Mucosa of rectum (tissue), 2 donors: ENCODE measurements around the gene PDE4B.
"Not testable (repeated sequence)": the region's sequence is repeated elsewhere in the genome, so short reads cannot be mapped to it uniquely, and the experiment has no call there.

Experiments
- H3K27ac ChIP-seq, 2 donors: one replicate each; pipeline ENCODE4 v1.7.0; 2013; ENCODE audit warnings: inconsistent platforms in 2 of 2, low read depth in 2 of 2, low read length in 2 of 2
- H3K27me3 ChIP-seq, 2 donors: one replicate each; pipeline ENCODE4 v1.7.0; 2013; ENCODE audit warnings: low read length in 2 of 2; ENCODE audit not compliant: control insufficient read depth in 2 of 2, insufficient read depth in 2 of 2
- H3K36me3 ChIP-seq, 2 donors: one replicate each; pipeline ENCODE4 v1.7.0; 2013; ENCODE audit warnings: low read length in 2 of 2; ENCODE audit not compliant: control insufficient read depth in 2 of 2, insufficient read depth in 2 of 2
- H3K4me1 ChIP-seq, 2 donors: one replicate each; pipeline ENCODE4 v1.7.0; 2013; ENCODE audit warnings: low read length in 2 of 2, mild to moderate bottlenecking in 1 of 2; ENCODE audit not compliant: control insufficient read depth in 2 of 2, insufficient read depth in 2 of 2
- H3K4me3 ChIP-seq, 2 donors: one replicate each; pipeline ENCODE4 v1.7.0; 2013; ENCODE audit warnings: low read length in 2 of 2
- H3K9ac ChIP-seq, 2 donors: one replicate each; pipeline ENCODE4 v1.7.0; 2013; ENCODE audit warnings: low read length in 2 of 2, low read depth in 1 of 2, mild to moderate bottlenecking in 1 of 2
- H3K9me3 ChIP-seq, 2 donors: one replicate each; pipeline ENCODE4 v1.7.0; 2013; ENCODE audit warnings: low read length in 2 of 2; ENCODE audit not compliant: control insufficient read depth in 2 of 2
- donor health status: healthy.
- donor health status: Normal muscosa, but diverticular disease.

Gene PDE4B

GRCh38 chr1:66088787-66089186 lies 296.1 kb downstream of the PDE4B start:
- no peaks in the 10 kb centered on the region for H3K9me3 ChIP-seq
- no peak overlapping the region for H3K9ac ChIP-seq
- no peak overlapping the region for H3K27ac ChIP-seq
- H3K4me3 ChIP-seq = no peak overlapping the region
- no peaks in the 10 kb centered on the region for H3K27me3 ChIP-seq
- H3K4me1 ChIP-seq = no peaks in the 10 kb centered on the region
- no peaks in the 10 kb centered on the region for H3K36me3 ChIP-seq

GRCh38 chr1:66090859-66091457 lies 298.3 kb downstream of the PDE4B start:
- Histone ChIP-seq H3K27ac (no peak overlapping the region), H3K9me3 (no peaks in the 10 kb centered on the region), H3K4me3 (no peak overlapping the region), H3K27me3 (no peaks in the 10 kb centered on the region), H3K4me1 (no peaks in the 10 kb centered on the region), H3K9ac (no peak overlapping the region), H3K36me3 (no peaks in the 10 kb centered on the region)

- H3K4me3 ChIP-seq = no peak overlapping the region
- no peaks in the 10 kb centered on the region for H3K36me3 ChIP-seq
- H3K4me1 ChIP-seq = no peaks in the 10 kb centered on the region
- no peak overlapping the region for H3K27ac ChIP-seq
- no peaks in the 10 kb centered on the region for H3K27me3 ChIP-seq
- no peak overlapping the region for H3K9ac ChIP-seq
- no peaks in the 10 kb centered on the region for H3K9me3 ChIP-seq
These were observed 302.5 kb downstream of the PDE4B start for GRCh38 chr1:66095190-66095589.

GRCh38 chr1:66100959-66101358 lies 308.3 kb downstream of the PDE4B start:
- H3K9ac ChIP-seq, H3K4me3 ChIP-seq, H3K36me3 ChIP-seq, H3K4me1 ChIP-seq, H3K9me3 ChIP-seq, H3K27ac ChIP-seq, H3K27me3 ChIP-seq: not testable (repeated sequence)

- H3K27ac ChIP-seq, H3K36me3 ChIP-seq, H3K9ac ChIP-seq, H3K9me3 ChIP-seq, H3K4me1 ChIP-seq, H3K4me3 ChIP-seq, H3K27me3 ChIP-seq: not testable (repeated sequence)
These were observed 311.4 kb downstream of the PDE4B start for GRCh38 chr1:66104076-66104475.

- Histone ChIP-seq H3K36me3 (no peaks in the 10 kb centered on the region), H3K27ac (no peak overlapping the region), H3K9me3 (no peaks in the 10 kb centered on the region), H3K9ac (no peak overlapping the region), H3K4me3 (no peak overlapping the region), H3K4me1 (no peaks in the 10 kb centered on the region), H3K27me3 (no peaks in the 10 kb centered on the region)
These were observed 315.9 kb downstream of the PDE4B start for GRCh38 chr1:66108624-66109023.

GRCh38 chr1:66112744-66113400 lies 320.2 kb downstream of the PDE4B start:
- no peak overlapping the region for H3K27ac ChIP-seq
- H3K9me3 ChIP-seq = no peaks in the 10 kb centered on the region
- H3K4me1 ChIP-seq = no peaks in the 10 kb centered on the region
- H3K36me3 ChIP-seq = no peaks in the 10 kb centered on the region
- no peak overlapping the region for H3K9ac ChIP-seq
- H3K4me3 ChIP-seq = no peak overlapping the region
- no peaks in the 10 kb centered on the region for H3K27me3 ChIP-seq

- Histone ChIP-seq H3K27me3 (no peaks in the 10 kb centered on the region), H3K4me3 (no peak overlapping the region), H3K36me3 (no peaks in the 10 kb centered on the region), H3K9ac (no peak overlapping the region), H3K27ac (no peak overlapping the region), H3K4me1 (no peaks in the 10 kb centered on the region), H3K9me3 (no peaks in the 10 kb centered on the region)
These were observed 326.5 kb downstream of the PDE4B start for GRCh38 chr1:66119148-66119547.

GRCh38 chr1:66124670-66125069 lies 332.0 kb downstream of the PDE4B start:
- Histone ChIP-seq H3K4me3 (no peak overlapping the region), H3K27me3 (no peaks in the 10 kb centered on the region), H3K9me3 (no peaks in the 10 kb centered on the region), H3K9ac (no peak overlapping the region), H3K27ac (no peak overlapping the region), H3K36me3 (no peaks in the 10 kb centered on the region), H3K4me1 (no peaks in the 10 kb centered on the region)

- H3K9me3 ChIP-seq, H3K27ac ChIP-seq: not testable (repeated sequence)
These were observed 335.9 kb downstream of the PDE4B start for GRCh38 chr1:66128641-66129040.

More at GRCh38 chr1:66128641-66129040, 335.9 kb downstream of the PDE4B start:
- H3K27me3 ChIP-seq, H3K4me1 ChIP-seq, H3K4me3 ChIP-seq, H3K36me3 ChIP-seq, H3K9ac ChIP-seq: not testable (repeated sequence)
